ENCODE data around the gene PEAK1. TPM values are rescaled to one million over a fixed set of nuclear protein-coding genes. Genes with fewer than 3 reads are reported as not detected.
"Not testable (repeated sequence)": the region's sequence is repeated elsewhere in the genome, so short reads cannot be mapped to it uniquely, and the experiment has no call there.

The PEAK1 gene
- total RNA-seq, 1 donor from 2014 or later: 58.0 TPM

GRCh38 chr15:77426377-77426776 lies 6.5 kb upstream of the PEAK1 start:
- no peak for DNase-seq (ENCODE audit: low read depth)

- DNase-seq (ENCODE audit: low read depth): no peak
These were observed 5.2 kb upstream of the PEAK1 start for GRCh38 chr15:77425104-77425503.

GRCh38 chr15:77421370-77421700 lies 1.4 kb upstream of the PEAK1 start:
- DNase-seq (ENCODE audit: low read depth): peak; percentile 12

- DNase-seq (ENCODE audit: low read depth): peak; percentile 81
These were observed 886 bp upstream of the PEAK1 start, which contains the start of gene HMG20A for GRCh38 chr15:77420610-77421369. HMG20A (plus strand) TSS chr15:77420888; CDS start chr15:77458408, 37,520 bp downstream.

GRCh38 chr15:77418966-77419835 lies 703 bp downstream of the PEAK1 start:
- DNase-seq (ENCODE audit: low read depth): peak; percentile 15

GRCh38 chr15:77418391-77418965 lies 1.4 kb downstream of the PEAK1 start:
- DNase-seq (ENCODE audit: low read depth): no peak

GRCh38 chr15:77417602-77418001 lies 2.3 kb downstream of the PEAK1 start:
- DNase-seq (ENCODE audit: low read depth): no peak

- DNase-seq (ENCODE audit: low read depth): no peak
These were observed 3.0 kb downstream of the PEAK1 start for GRCh38 chr15:77416954-77417353.

- DNase-seq (ENCODE audit: low read depth): no peak
These were observed 3.8 kb downstream of the PEAK1 start for GRCh38 chr15:77416148-77416455.

- no peak for DNase-seq (ENCODE audit: low read depth)
These were observed 4.3 kb downstream of the PEAK1 start for GRCh38 chr15:77415450-77416147.

GRCh38 chr15:77414789-77415442 lies 5.0 kb downstream of the PEAK1 start:
- DNase-seq (ENCODE audit: low read depth): no peak

- no peak for DNase-seq (ENCODE audit: low read depth)
These were observed 6.1 kb downstream of the PEAK1 start for GRCh38 chr15:77413699-77414349.

GRCh38 chr15:77412972-77413698 lies 6.8 kb downstream of the PEAK1 start:
- DNase-seq (ENCODE audit: low read depth): no peak

GRCh38 chr15:77411619-77411976 lies 8.3 kb downstream of the PEAK1 start:
- DNase-seq (ENCODE audit: low read depth): no peak

GRCh38 chr15:77410701-77411618 lies 8.9 kb downstream of the PEAK1 start:
- no peak for DNase-seq (ENCODE audit: low read depth)

GRCh38 chr15:77410157-77410500 lies 9.8 kb downstream of the PEAK1 start:
- DNase-seq (ENCODE audit: low read depth): not testable (repeated sequence)

- DNase-seq (ENCODE audit: low read depth): peak; percentile 15
These were observed 10.4 kb downstream of the PEAK1 start for GRCh38 chr15:77409259-77410156.

- no peak for DNase-seq (ENCODE audit: low read depth)
These were observed 13.1 kb downstream of the PEAK1 start for GRCh38 chr15:77406846-77407245.
